Liver (tissue), 9 donors: ENCODE results near the gene CBY3. TPM values are rescaled to one million over a fixed set of nuclear protein-coding genes. Genes with fewer than 3 reads are reported as not detected.

Experiments used
- DNase-seq: peaks from one replicate; pipeline ENCODE4 v3.0.0-alpha.2; 2017; ENCODE audit warnings: low spot score
- H3K27ac ChIP-seq, 2 donors: one replicate each; pipeline ENCODE4 v1.7.0; 2013; ENCODE audit warnings: inconsistent platforms in 2 of 2, low read length in 2 of 2, control low read depth in 1 of 2, low read depth in 1 of 2, mild to moderate bottlenecking in 1 of 2
- H3K27me3 ChIP-seq, 4 donors: one replicate each; pipeline versions ENCODE4 v1.6.1 to v1.7.0; 2013; ENCODE audit warnings: low read length in 3 of 4, inconsistent platforms in 1 of 4, mild to moderate bottlenecking in 1 of 4, moderate library complexity in 1 of 4; ENCODE audit not compliant: control insufficient read depth in 4 of 4, insufficient read depth in 4 of 4
- H3K36me3 ChIP-seq, 4 donors: one replicate each; pipeline versions ENCODE4 v1.6.1 to v1.7.0; 2013; ENCODE audit warnings: low read length in 3 of 4, mild to moderate bottlenecking in 3 of 4, low read depth in 1 of 4, moderate library complexity in 1 of 4; ENCODE audit not compliant: control insufficient read depth in 4 of 4, insufficient read depth in 3 of 4
- H3K4me1 ChIP-seq, 4 donors: one replicate each; pipeline versions ENCODE4 v1.6.1 to v1.7.0; 2013; ENCODE audit warnings: low read length in 3 of 4, mild to moderate bottlenecking in 3 of 4, moderate library complexity in 1 of 4; ENCODE audit not compliant: control insufficient read depth in 4 of 4, insufficient read depth in 4 of 4
- H3K4me3 ChIP-seq, 3 donors: one replicate each; pipeline versions ENCODE4 v1.6.1 to v1.7.0; 2013; ENCODE audit warnings: low read length in 3 of 3, control low read depth in 1 of 3, low read depth in 1 of 3, mild to moderate bottlenecking in 1 of 3
- H3K9ac ChIP-seq, 2 donors: one replicate each; pipeline ENCODE4 v1.7.0; 2013; ENCODE audit warnings: low read length in 2 of 2, mild to moderate bottlenecking in 2 of 2, moderate library complexity in 2 of 2, control low read depth in 1 of 2, low read depth in 1 of 2
- H3K9me3 ChIP-seq, 4 donors: one replicate each; pipeline versions ENCODE4 v1.6.1 to v1.7.0; 2013; ENCODE audit warnings: low read length in 3 of 4; ENCODE audit not compliant: control insufficient read depth in 4 of 4
- EGR1 ChIP-seq, 2 donors: IDR thresholded peaks; 2 replicates each; pipeline ENCODE4 v1.6.1; 2016 to 2018; ENCODE audit warnings: antibody characterized with exemption in 2 of 2, low read depth in 2 of 2
- FOXA1 ChIP-seq: IDR thresholded peaks from 2 replicates; pipeline ENCODE4 v1.6.1; 2016; ENCODE audit warnings: antibody characterized with exemption
- FOXA2 ChIP-seq: IDR thresholded peaks from 2 replicates; pipeline ENCODE4 v1.6.1; 2016; ENCODE audit warnings: antibody characterized with exemption
- GABPA ChIP-seq, 2 donors: IDR thresholded peaks in 1 of 2; conservative IDR thresholded peaks in 1 of 2; 2 replicates each; pipeline ENCODE4 v1.6.1; 2016; ENCODE audit warnings: antibody characterized with exemption in 2 of 2, mild to moderate bottlenecking in 1 of 2, moderate library complexity in 1 of 2
- HNF4A ChIP-seq, 2 donors: conservative IDR thresholded peaks; 2 replicates each; pipeline ENCODE4 v1.6.1; 2016; ENCODE audit warnings: antibody characterized with exemption in 2 of 2, mild to moderate bottlenecking in 2 of 2
- HNF4G ChIP-seq: IDR thresholded peaks from 2 replicates; pipeline ENCODE4 v1.6.1; 2016; ENCODE audit warnings: antibody characterized with exemption
- JUND ChIP-seq, 2 donors: IDR thresholded peaks; 2 replicates each; pipeline ENCODE4 v1.6.1; 2016; ENCODE audit warnings: antibody characterized with exemption in 2 of 2
- NR2F2 ChIP-seq: IDR thresholded peaks from 2 replicates; pipeline ENCODE4 v1.6.1; 2016; ENCODE audit warnings: antibody characterized with exemption
- RAD21 ChIP-seq, 2 donors: IDR thresholded peaks; 2 replicates each; pipeline ENCODE4 v1.6.1; 2016; ENCODE audit warnings: antibody characterized with exemption in 2 of 2, mild to moderate bottlenecking in 2 of 2
- RXRA ChIP-seq, 2 donors: IDR thresholded peaks; 2 replicates each; pipeline ENCODE4 v1.6.1; 2017 to 2018; ENCODE audit warnings: antibody characterized with exemption in 2 of 2, mild to moderate bottlenecking in 1 of 2
- SP1 ChIP-seq: IDR thresholded peaks from 2 replicates; pipeline ENCODE4 v1.6.1; 2018; ENCODE audit warnings: antibody characterized with exemption, mild to moderate bottlenecking
- TAF1 ChIP-seq: conservative IDR thresholded peaks from 2 replicates; pipeline ENCODE4 v1.6.1; 2016; ENCODE audit warnings: antibody characterized with exemption, mild to moderate bottlenecking
- YY1 ChIP-seq: IDR thresholded peaks from 2 replicates; pipeline ENCODE4 v1.6.1; 2016; ENCODE audit warnings: antibody characterized with exemption, mild to moderate bottlenecking
- WGBS: extraction: QIAGEN DNeasy Blood & Tissue Kit; methylation state at CpG from one replicate; pipeline ENCODE4 v1.1.7; 2013; 5-methylcytosine and 5-hydroxymethylcytosine counted together
- polyA plus RNA-seq, 2 donors: library from polyadenylated mRNA; stranded (reverse) in 1 of 2; unstranded in 1 of 2; fragments of 200-250 nt in 1 of 2; fragments of >200 nt in 1 of 2; fragmentation: Nextera tagmentation in 1 of 2; extraction: Ambion mirVana in 1 of 2; gene quantifications; one replicate each; pipeline versions ENCODE4 v1.2.1 to v1.2.3, GENCODE V29; 2013 to 2015
- total RNA-seq, 2 donors: library from RNA; depleted of rRNA; stranded (reverse); fragments of >200 nt; gene quantifications; one replicate each; pipeline ENCODE4 v1.2.3, GENCODE V29; 2014
- TF ChIP-seq, protein P1 (sequence below): IDR thresholded peaks from 2 replicates; pipeline ENCODE4 v1.6.1; 2016; ENCODE audit warnings: antibody characterized with exemption
- TF ChIP-seq, protein P2 (sequence below): IDR thresholded peaks from 2 replicates; pipeline ENCODE4 v1.6.1; 2016; ENCODE audit warnings: antibody characterized with exemption
- TF ChIP-seq, protein P3 (sequence below): IDR thresholded peaks from 2 replicates; pipeline ENCODE4 v1.6.1; 2016; ENCODE audit warnings: antibody characterized with exemption
- TF ChIP-seq, protein P4 (sequence below): fragments of 150-350 bp; IDR thresholded peaks from 2 replicates; pipeline ENCODE4 v1.5.1; 2017; ENCODE audit warnings: improper control_type of control experiment, low read depth, low read length; ENCODE audit not compliant: missing input control
- TF ChIP-seq, protein P5 (sequence below): IDR thresholded peaks from 2 replicates; pipeline ENCODE4 v1.6.1; 2016; ENCODE audit warnings: antibody characterized with exemption, mild to moderate bottlenecking
- donor health status: healthy.
- donor health status: healthy.
- donor health status: healthy.
- donor health status: healthy.
- donor health status: healthy.

Gene CBY3
- total and polyA plus RNA-seq, 4 donors = not detected

DNA sequence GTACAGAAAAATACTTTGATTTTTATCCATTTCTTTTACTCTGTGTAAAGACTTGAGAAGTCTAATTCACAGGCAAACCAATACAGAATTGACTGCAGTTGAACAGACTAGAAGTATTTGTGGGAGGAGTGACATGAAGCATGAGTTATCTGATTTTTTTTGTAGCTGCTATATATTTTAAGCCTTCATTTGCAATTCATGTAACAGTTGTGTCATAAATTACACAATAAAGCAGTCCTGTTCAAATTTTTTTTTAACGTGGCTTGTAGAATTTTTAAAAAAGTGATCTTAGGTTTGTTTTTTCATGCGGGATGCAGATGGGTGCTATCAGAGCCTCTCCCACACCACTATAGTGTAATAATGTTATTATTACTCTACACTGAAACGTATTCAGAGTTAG, 48.9 kb upstream of the CBY3 start:
- no peak for DNase-seq
- Histone ChIP-seq H3K9me3 (no peaks in the 10 kb centered on the region), H3K27ac (no peak overlapping the region), H3K36me3 (peaks cover 10 to 44% (median 40%) of the 10 kb centered on the region in 4 donors), H3K9ac (no peak overlapping the region), H3K4me1 (peaks cover 5 to 35% (median 24%) of the 10 kb centered on the region in 4 donors), H3K27me3 (no peaks in the 10 kb centered on the region), H3K4me3 (no peak overlapping the region)
- TF ChIP-seq, protein P1, sequence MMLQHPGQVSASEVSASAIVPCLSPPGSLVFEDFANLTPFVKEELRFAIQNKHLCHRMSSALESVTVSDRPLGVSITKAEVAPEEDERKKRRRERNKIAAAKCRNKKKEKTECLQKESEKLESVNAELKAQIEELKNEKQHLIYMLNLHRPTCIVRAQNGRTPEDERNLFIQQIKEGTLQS = no peak
- TF ChIP-seq FOXA1 (no peak), GABPA (IDR thresholded peaks at IDR 0.05 in 1 of 2, conservative IDR thresholded peaks at IDR 0.05 in 1 of 2) (no peak), EGR1 (IDR thresholded peaks at IDR 0.05; ENCODE audit: low read depth in 2 of 2) (no peak)
- WGBS = 81% methylated on average over 3 of the region's 3 CpGs

DNA sequence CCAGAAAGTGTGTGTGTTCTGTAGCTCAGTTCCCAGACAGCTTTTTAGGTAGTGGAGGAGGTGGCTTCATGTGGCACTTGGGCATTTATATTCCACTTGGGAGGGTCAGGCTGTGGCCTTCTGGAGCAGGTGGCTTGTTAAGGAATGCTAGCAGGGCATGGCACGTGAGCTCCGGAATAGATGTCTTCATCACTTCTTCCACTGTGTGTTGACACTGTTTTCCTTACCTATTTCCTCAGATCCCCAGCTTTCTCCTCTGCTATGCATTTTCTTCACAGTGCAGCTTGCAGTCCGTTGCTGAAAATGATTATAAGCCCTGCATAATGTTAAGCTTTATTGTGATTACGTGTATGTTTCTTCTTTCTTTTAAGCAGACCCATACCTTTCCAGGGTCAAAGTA, 48.5 kb upstream of the CBY3 start:
- H3K9me3 ChIP-seq = no peaks in the 10 kb centered on the region

More for the DNA sequence above, 48.5 kb upstream of the CBY3 start:
- Histone ChIP-seq H3K4me1 (peaks cover 3 to 31% (median 20%) of the 10 kb centered on the region in 4 donors), H3K27me3 (no peaks in the 10 kb centered on the region), H3K36me3 (peaks cover 10 to 49% (median 44%) of the 10 kb centered on the region in 4 donors), H3K4me3 (no peak overlapping the region), H3K27ac (no peak overlapping the region), H3K9ac (no peak overlapping the region)
- TF ChIP-seq FOXA2 = no peak
- TF ChIP-seq, protein P1 = no peak
- TF ChIP-seq, protein P2, sequence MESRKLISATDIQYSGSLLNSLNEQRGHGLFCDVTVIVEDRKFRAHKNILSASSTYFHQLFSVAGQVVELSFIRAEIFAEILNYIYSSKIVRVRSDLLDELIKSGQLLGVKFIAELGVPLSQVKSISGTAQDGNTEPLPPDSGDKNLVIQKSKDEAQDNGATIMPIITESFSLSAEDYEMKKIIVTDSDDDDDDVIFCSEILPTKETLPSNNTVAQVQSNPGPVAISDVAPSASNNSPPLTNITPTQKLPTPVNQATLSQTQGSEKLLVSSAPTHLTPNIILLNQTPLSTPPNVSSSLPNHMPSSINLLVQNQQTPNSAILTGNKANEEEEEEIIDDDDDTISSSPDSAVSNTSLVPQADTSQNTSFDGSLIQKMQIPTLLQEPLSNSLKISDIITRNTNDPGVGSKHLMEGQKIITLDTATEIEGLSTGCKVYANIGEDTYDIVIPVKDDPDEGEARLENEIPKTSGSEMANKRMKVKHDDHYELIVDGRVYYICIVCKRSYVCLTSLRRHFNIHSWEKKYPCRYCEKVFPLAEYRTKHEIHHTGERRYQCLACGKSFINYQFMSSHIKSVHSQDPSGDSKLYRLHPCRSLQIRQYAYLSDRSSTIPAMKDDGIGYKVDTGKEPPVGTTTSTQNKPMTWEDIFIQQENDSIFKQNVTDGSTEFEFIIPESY = no peak
- TF ChIP-seq HNF4G = no peak
- no peak for TF ChIP-seq NR2F2
- TF ChIP-seq, protein P3, sequence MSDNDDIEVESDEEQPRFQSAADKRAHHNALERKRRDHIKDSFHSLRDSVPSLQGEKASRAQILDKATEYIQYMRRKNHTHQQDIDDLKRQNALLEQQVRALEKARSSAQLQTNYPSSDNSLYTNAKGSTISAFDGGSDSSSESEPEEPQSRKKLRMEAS = no peak
- TF ChIP-seq HNF4A (conservative IDR thresholded peaks at IDR 0.05) = no peak
- no peak for TF ChIP-seq SP1
- TF ChIP-seq, protein P4, sequence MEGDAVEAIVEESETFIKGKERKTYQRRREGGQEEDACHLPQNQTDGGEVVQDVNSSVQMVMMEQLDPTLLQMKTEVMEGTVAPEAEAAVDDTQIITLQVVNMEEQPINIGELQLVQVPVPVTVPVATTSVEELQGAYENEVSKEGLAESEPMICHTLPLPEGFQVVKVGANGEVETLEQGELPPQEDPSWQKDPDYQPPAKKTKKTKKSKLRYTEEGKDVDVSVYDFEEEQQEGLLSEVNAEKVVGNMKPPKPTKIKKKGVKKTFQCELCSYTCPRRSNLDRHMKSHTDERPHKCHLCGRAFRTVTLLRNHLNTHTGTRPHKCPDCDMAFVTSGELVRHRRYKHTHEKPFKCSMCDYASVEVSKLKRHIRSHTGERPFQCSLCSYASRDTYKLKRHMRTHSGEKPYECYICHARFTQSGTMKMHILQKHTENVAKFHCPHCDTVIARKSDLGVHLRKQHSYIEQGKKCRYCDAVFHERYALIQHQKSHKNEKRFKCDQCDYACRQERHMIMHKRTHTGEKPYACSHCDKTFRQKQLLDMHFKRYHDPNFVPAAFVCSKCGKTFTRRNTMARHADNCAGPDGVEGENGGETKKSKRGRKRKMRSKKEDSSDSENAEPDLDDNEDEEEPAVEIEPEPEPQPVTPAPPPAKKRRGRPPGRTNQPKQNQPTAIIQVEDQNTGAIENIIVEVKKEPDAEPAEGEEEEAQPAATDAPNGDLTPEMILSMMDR = no peak
- no peak for TF ChIP-seq TAF1
- TF ChIP-seq FOXA1 = no peak
- TF ChIP-seq RAD21 (IDR thresholded peaks at IDR 0.05) = no peak
- no peak for TF ChIP-seq JUND (IDR thresholded peaks at IDR 0.05)
- TF ChIP-seq RXRA (IDR thresholded peaks at IDR 0.05) = no peak
- no peak for TF ChIP-seq GABPA (IDR thresholded peaks at IDR 0.05 in 1 of 2, conservative IDR thresholded peaks at IDR 0.05 in 1 of 2)
- TF ChIP-seq YY1 = no peak
- TF ChIP-seq EGR1 (IDR thresholded peaks at IDR 0.05; ENCODE audit: low read depth in 2 of 2) = no peak
- TF ChIP-seq, protein P5, sequence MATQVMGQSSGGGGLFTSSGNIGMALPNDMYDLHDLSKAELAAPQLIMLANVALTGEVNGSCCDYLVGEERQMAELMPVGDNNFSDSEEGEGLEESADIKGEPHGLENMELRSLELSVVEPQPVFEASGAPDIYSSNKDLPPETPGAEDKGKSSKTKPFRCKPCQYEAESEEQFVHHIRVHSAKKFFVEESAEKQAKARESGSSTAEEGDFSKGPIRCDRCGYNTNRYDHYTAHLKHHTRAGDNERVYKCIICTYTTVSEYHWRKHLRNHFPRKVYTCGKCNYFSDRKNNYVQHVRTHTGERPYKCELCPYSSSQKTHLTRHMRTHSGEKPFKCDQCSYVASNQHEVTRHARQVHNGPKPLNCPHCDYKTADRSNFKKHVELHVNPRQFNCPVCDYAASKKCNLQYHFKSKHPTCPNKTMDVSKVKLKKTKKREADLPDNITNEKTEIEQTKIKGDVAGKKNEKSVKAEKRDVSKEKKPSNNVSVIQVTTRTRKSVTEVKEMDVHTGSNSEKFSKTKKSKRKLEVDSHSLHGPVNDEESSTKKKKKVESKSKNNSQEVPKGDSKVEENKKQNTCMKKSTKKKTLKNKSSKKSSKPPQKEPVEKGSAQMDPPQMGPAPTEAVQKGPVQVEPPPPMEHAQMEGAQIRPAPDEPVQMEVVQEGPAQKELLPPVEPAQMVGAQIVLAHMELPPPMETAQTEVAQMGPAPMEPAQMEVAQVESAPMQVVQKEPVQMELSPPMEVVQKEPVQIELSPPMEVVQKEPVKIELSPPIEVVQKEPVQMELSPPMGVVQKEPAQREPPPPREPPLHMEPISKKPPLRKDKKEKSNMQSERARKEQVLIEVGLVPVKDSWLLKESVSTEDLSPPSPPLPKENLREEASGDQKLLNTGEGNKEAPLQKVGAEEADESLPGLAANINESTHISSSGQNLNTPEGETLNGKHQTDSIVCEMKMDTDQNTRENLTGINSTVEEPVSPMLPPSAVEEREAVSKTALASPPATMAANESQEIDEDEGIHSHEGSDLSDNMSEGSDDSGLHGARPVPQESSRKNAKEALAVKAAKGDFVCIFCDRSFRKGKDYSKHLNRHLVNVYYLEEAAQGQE = no peak
- 89% methylated on average over 4 of the region's 4 CpGs for WGBS
- no peak for DNase-seq
